ENCODE results near the gene BICC1.

Gene BICC1

GRCh38 chr10:58779594-58779993, 266.9 kb downstream of the BICC1 start:
- no peaks in the 10 kb centered on the region for H3K27me3 ChIP-seq (ENCODE audit: insufficient read depth, poor library complexity, severe bottlenecking)
- no peak for DNase-seq (ENCODE audit: low read depth in 1 of 2, low spot score in 1 of 2)
- no peak overlapping the region for H3K4me3 ChIP-seq (replicated peaks; ENCODE audit: insufficient read depth, low read length)
- TF ChIP-seq POLR2AphosphoS5 (IDR thresholded peaks at IDR 0.05; ENCODE audit: low read depth) (no peak), CTCF (IDR thresholded peaks at IDR 0.05; ENCODE audit: insufficient read depth, low read length) (no peak), REST (IDR thresholded peaks at IDR 0.05; ENCODE audit: insufficient replicate concordance, low read depth) (no peak), SPI1 (IDR thresholded peaks at IDR 0.05; ENCODE audit: borderline replicate concordance, low read depth) (no peak), GABPA (IDR thresholded peaks at IDR 0.05; ENCODE audit: low read depth) (no peak)
- H3K27ac ChIP-seq (replicated peaks), result no peak overlapping the region

DNA sequence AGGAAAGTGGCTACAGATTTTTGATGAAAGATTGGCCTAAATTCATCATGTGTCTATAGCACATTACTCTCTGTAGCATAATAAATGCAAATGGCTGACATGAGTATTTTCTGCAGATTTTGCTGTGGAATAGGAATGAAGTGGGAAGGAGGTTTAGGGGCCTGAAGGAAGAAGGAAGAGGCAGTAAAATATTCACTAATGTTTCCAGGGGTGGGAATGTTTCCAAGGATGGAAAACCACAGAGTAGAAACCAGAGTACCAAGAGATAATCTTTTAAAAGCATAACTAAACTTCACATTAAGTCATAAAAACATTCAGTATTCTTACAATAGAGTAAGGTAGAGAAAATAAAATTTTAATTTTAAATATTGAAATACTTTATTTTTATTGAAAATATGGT, 267.8 kb downstream of the BICC1 start:
- no peak for TF ChIP-seq GABPA (IDR thresholded peaks at IDR 0.05; ENCODE audit: low read depth)
- no peak for TF ChIP-seq CTCF (IDR thresholded peaks at IDR 0.05; ENCODE audit: insufficient read depth, low read length)
- TF ChIP-seq REST (IDR thresholded peaks at IDR 0.05; ENCODE audit: insufficient replicate concordance, low read depth), result no peak
- TF ChIP-seq SPI1 (IDR thresholded peaks at IDR 0.05; ENCODE audit: borderline replicate concordance, low read depth), result no peak
- no peak for TF ChIP-seq POLR2AphosphoS5 (IDR thresholded peaks at IDR 0.05; ENCODE audit: low read depth)
- no peaks in the 10 kb centered on the region for H3K27me3 ChIP-seq (ENCODE audit: insufficient read depth, poor library complexity, severe bottlenecking)
- H3K27ac ChIP-seq (replicated peaks), result no peak overlapping the region
- no peak for DNase-seq (ENCODE audit: low read depth in 1 of 2, low spot score in 1 of 2)
- H3K4me3 ChIP-seq (replicated peaks; ENCODE audit: insufficient read depth, low read length), result no peak overlapping the region

- DNase-seq (ENCODE audit: low read depth in 1 of 2, low spot score in 1 of 2), result no peak
- no peak overlapping the region for H3K27ac ChIP-seq (replicated peaks)
- no peak overlapping the region for H3K4me3 ChIP-seq (replicated peaks; ENCODE audit: insufficient read depth, low read length)
- no peaks in the 10 kb centered on the region for H3K27me3 ChIP-seq (ENCODE audit: insufficient read depth, poor library complexity, severe bottlenecking)
- TF ChIP-seq GABPA (IDR thresholded peaks at IDR 0.05; ENCODE audit: low read depth) (no peak), REST (IDR thresholded peaks at IDR 0.05; ENCODE audit: insufficient replicate concordance, low read depth) (no peak), SPI1 (IDR thresholded peaks at IDR 0.05; ENCODE audit: borderline replicate concordance, low read depth) (no peak), CTCF (IDR thresholded peaks at IDR 0.05; ENCODE audit: insufficient read depth, low read length) (no peak), POLR2AphosphoS5 (IDR thresholded peaks at IDR 0.05; ENCODE audit: low read depth) (no peak)
Observed at GRCh38 chr10:58781873-58782488, 269.3 kb downstream of the BICC1 start.

Measured in HL-60 (cell line).